ENCODE measurements around the gene HTT-AS. TPM values are rescaled to one million over a fixed set of nuclear protein-coding genes. Genes with fewer than 3 reads are reported as not detected.

The HTT-AS gene
- total RNA-seq, 4 donors from 2014 or later, result not detected

DNA sequence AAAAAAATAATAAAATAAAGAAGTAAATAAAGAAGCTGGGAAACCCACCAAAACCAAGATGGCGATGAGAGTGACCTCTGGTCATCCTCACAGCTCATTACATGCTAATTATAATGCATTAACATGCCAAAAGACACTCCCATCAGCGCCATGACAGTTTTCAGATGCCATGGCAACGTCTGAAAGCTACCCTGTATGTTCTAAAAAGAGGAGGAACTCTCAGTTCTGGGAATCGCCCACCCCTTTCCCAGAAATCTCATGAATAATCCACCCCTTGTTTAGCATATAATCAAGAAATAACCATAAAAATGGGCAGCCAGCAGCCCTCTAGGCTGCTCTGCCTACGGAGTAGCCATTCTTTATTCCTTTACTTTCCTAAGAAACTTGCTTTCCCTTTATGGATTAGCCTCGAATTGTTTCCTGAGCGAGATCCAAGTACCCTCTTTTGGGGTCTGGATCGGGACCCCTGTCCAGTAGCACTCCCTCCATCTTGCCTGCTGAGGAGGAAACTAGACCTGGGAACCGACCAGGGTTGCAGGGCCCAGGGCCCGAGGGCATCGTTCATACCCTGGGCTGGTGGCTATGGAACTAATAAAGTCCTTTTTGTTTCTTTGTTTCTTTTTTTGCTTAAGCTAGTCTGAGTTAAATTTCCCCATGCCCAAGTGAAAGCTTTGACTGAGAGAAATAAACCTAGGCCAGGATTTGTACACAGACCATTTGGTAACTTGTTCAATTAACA is 30.9 kb downstream of the HTT-AS start:
- H3K36me3 ChIP-seq, result no peaks in the 10 kb centered on the region
- no peak overlapping the region for H3K27ac ChIP-seq
- peaks cover 0 to 4% (median 0%) of the 10 kb centered on the region in 4 donors for H3K27me3 ChIP-seq
- intact Hi-C loops (cut with DNase I), result no loop called here
- WGBS, 2 donors, result 85 to 87% methylated on average over 10 to 11 of the region's 11 CpGs
- H3K4me3 ChIP-seq, result no peak overlapping the region
- peaks cover 18 to 35% (median 21%) of the 10 kb centered on the region in 3 donors for H3K4me1 ChIP-seq
- H3K9me3 ChIP-seq, result no peaks in the 10 kb centered on the region
- no peak for DNase-seq
- TF ChIP-seq, protein P1, sequence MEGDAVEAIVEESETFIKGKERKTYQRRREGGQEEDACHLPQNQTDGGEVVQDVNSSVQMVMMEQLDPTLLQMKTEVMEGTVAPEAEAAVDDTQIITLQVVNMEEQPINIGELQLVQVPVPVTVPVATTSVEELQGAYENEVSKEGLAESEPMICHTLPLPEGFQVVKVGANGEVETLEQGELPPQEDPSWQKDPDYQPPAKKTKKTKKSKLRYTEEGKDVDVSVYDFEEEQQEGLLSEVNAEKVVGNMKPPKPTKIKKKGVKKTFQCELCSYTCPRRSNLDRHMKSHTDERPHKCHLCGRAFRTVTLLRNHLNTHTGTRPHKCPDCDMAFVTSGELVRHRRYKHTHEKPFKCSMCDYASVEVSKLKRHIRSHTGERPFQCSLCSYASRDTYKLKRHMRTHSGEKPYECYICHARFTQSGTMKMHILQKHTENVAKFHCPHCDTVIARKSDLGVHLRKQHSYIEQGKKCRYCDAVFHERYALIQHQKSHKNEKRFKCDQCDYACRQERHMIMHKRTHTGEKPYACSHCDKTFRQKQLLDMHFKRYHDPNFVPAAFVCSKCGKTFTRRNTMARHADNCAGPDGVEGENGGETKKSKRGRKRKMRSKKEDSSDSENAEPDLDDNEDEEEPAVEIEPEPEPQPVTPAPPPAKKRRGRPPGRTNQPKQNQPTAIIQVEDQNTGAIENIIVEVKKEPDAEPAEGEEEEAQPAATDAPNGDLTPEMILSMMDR (IDR thresholded peaks at IDR 0.05), result no peak
- TF ChIP-seq POLR2A (IDR thresholded peaks at IDR 0.05), result no peak

DNA sequence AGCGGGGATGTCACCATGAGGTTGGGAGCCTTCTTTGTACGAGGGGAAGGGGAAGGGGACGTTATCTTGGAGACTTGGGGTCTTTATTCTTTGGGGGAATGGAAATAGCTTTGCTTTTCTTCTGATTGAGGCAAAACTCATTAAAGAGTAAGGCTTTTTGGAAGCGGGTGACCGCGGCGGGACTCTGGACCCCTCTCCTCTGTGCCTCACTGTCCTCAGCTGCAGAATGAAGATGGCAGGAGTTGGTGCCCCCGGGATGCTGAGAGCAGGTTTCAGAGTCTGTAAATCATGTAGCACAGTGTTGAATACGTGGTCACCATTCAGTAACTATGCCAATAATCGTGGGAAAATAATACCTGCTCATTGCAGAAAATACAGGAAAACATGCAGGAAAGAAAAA is 32.1 kb downstream of the HTT-AS start:
- TF ChIP-seq POLR2A (IDR thresholded peaks at IDR 0.05), result no peak
- TF ChIP-seq, protein P1 (IDR thresholded peaks at IDR 0.05), result no peak
- Histone ChIP-seq H3K27ac (peak overlapping the region; percentile 66 to 86 (median 74)), H3K4me1 (peaks cover 19 to 39% (median 28%) of the 10 kb centered on the region in 3 donors), H3K9me3 (no peaks in the 10 kb centered on the region), H3K27me3 (peaks cover 0 to 4% (median 0%) of the 10 kb centered on the region in 4 donors), H3K36me3 (no peaks in the 10 kb centered on the region), H3K4me3 (peak overlapping the region; percentile 43 to 66 (median 51))
- DNase-seq, result no peak
- intact Hi-C loops (cut with DNase I), result no loop called here
- WGBS, 2 donors, result 49 to 67% methylated on average over 6 to 9 of the region's 10 CpGs

DNA sequence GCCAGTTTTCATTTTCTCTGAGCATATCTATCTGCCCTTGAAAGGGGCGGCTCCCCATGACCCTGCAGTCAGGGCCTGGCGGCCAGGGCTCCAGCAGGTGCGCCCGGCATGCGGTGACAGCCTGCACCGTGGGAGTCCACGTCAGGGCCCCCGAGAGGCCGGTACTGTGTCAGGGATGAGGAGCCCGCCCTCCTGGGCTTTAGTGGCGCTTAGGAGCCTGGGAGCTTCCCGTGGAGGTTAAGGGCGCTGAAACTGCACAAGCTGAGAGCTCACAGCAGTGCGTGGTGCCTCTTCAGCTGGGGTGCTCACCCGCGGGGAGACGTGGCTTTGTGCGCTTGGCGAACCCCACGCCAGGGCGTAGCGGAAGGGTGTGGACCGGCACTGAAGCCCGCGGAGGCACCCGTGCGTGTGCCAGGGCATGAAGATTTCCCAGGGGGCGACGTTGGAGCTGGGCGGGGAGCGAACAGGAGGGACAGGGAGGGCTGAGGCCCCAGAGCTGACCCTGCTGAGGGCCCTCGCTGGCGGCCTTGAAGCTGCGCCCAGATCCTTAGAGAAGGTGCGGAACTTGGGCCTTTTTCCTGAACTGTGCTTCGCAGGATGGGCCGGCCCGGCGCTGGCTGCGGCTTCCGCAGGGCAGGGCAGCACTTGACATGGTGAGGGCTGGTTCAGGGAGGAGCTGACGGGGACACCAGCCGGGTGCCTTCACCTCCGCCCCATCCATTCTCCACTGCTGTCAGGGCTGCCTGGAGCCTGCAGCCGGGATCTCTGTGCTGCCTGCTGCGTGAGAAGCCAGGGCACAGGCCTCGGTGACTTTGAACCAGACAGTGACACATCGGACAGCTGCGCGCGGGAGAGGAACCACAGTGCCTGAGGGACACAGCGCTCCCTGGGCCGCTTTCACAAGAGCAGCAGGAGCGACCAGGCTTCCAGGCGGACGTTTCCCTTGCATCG is 32.9 kb downstream of the HTT-AS start:
- Histone ChIP-seq H3K36me3 (no peaks in the 10 kb centered on the region), H3K27me3 (peaks cover 0 to 7% (median 0%) of the 10 kb centered on the region in 4 donors), H3K9me3 (no peaks in the 10 kb centered on the region), H3K4me3 (peak overlapping the region; percentile 43 to 66 (median 51)), H3K4me1 (peaks cover 18 to 41% (median 28%) of the 10 kb centered on the region in 3 donors), H3K27ac (peak overlapping the region; percentile 66 to 86 (median 74))
- intact Hi-C loops (cut with DNase I), result no loop called here
- WGBS, 2 donors, result 10% methylated on average over 14 of the region's 57 CpGs; no CpG with 5 or more reads in 1 of the 2 donors
- no peak for DNase-seq
- TF ChIP-seq, protein P1 (IDR thresholded peaks at IDR 0.05), result peak in 1 of 6 experiments; percentile 3
- TF ChIP-seq POLR2A (IDR thresholded peaks at IDR 0.05), result no peak

DNA sequence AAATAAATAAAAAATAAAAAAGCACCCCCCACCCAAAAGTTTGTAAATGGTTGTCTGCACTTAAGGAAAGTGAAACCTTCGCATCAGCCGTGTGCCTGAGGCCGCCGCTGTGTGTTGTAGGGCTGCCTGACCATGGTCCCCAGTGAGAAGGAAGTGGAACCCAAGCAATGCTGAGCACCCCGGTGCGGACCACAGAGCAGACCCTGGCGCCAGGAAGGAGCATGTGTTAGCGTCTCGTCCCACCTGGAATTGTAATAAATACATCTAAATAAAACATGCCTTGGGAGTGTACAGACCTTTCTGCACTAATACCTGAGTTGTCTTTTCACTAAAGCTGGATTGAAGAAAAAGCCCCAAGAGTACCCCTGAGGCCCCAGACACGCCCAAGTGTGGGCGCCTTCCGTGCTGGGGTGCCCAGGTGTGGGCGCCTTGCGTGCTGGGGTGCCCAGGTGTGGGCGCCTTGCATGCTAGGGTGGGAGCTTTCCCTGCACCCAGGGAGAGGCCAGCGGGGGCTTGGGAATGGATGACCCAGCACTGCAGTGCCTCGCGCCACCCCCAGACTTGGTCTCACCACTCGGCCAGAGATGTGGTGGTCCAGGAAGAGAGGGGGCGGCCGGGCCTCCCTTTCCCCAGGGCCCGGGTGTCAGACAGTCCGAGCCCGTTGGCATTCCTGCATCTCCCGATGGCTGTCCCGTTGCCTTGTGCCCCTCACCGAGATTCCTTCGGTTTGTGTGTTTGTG is 33.7 kb downstream of the HTT-AS start:
- peaks cover 0 to 10% (median 0%) of the 10 kb centered on the region in 4 donors for H3K27me3 ChIP-seq
- peaks cover 18 to 41% (median 28%) of the 10 kb centered on the region in 3 donors for H3K4me1 ChIP-seq
- H3K27ac ChIP-seq, result peak overlapping the region in 3 of 4 donors; percentile 70 to 86 (median 77)
- H3K9me3 ChIP-seq, result no peaks in the 10 kb centered on the region
- H3K4me3 ChIP-seq, result peak overlapping the region; percentile 43 to 66 (median 51)
- no peaks in the 10 kb centered on the region for H3K36me3 ChIP-seq
- TF ChIP-seq, protein P1 (IDR thresholded peaks at IDR 0.05), result no peak
- no peak for TF ChIP-seq POLR2A (IDR thresholded peaks at IDR 0.05)
- 75 to 79% methylated on average over 8 to 14 of the region's 28 CpGs for WGBS, 2 donors
- intact Hi-C loops (cut with DNase I), result no loop called here
- DNase-seq, result no peak

All from esophagus squamous epithelium (tissue), 5 donors.